Adipocyte (in vitro differentiated cells): Measurements from ENCODE around the gene HS1BP3.

Source experiments
- DNase-seq: peaks from one replicate; pipeline ENCODE4 v3.0.0-alpha.2; 2015; ENCODE audit warnings: low read depth
- H3K27me3 ChIP-seq: replicated peaks from 2 replicates; pipeline ENCODE4 v1.7.0; 2013; ENCODE audit warnings: mild to moderate bottlenecking, low read length, moderate library complexity; ENCODE audit not compliant: control insufficient read depth, insufficient read depth
- H3K36me3 ChIP-seq: 2 replicates; pipeline ENCODE4 v1.7.0; 2013; ENCODE audit warnings: low read length, mild to moderate bottlenecking, moderate library complexity; ENCODE audit not compliant: control insufficient read depth, insufficient read depth, severe bottlenecking
- H3K4me1 ChIP-seq: 2 replicates; pipeline ENCODE4 v1.7.0; 2013; ENCODE audit warnings: mild to moderate bottlenecking, low read length, moderate library complexity; ENCODE audit not compliant: control insufficient read depth, insufficient read depth
- H3K4me3 ChIP-seq: 2 replicates; pipeline ENCODE4 v1.7.0; 2013; ENCODE audit warnings: mild to moderate bottlenecking, low read length, moderate library complexity
- H3K9ac ChIP-seq: 2 replicates; pipeline ENCODE4 v1.7.0; 2013; ENCODE audit warnings: mild to moderate bottlenecking, low read length, moderate library complexity
- H3K9me3 ChIP-seq: 2 replicates; pipeline ENCODE4 v1.7.0; 2013; ENCODE audit warnings: mild to moderate bottlenecking, low read length, moderate library complexity; ENCODE audit not compliant: control insufficient read depth

HS1BP3 gene

DNA sequence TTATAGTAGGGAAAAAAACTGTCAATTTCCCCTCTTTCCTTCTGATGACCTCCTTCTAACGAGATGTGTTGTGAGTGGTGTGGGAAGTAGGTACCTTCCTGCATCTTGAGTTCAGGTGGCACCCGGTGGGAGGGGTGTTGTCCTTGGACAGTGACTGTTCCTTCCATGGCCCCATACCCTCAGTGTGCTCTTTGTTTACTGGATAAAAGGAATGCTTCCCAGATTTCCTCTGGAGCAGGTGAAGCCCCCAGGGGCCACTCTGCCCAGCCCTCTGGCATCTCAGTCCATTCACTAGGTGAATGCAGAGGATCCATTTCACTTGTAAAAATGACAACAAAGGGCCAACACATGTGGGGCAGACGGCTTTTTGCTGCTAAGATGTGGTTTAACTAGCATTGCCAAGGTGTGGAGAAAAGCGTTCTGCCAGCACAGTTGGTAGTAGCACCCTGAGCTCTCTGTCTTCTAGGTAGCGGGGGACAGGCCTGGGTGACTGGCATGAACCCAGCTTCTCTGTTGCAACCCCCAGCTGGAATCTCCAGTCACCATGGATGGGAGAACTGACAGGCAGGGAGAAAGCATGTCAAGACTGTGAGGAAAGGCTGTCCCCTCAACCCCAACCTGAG is 22.9 kb upstream of the HS1BP3 start:
- H3K27me3 ChIP-seq = peaks cover 47% of the 10 kb centered on the region
- H3K9me3 ChIP-seq = no peaks in the 10 kb centered on the region
- H3K9ac ChIP-seq = no peak overlapping the region
- H3K4me3 ChIP-seq = no peak overlapping the region
- no peak for DNase-seq
- H3K4me1 ChIP-seq = peaks cover 15% of the 10 kb centered on the region
- no peaks in the 10 kb centered on the region for H3K36me3 ChIP-seq

DNA sequence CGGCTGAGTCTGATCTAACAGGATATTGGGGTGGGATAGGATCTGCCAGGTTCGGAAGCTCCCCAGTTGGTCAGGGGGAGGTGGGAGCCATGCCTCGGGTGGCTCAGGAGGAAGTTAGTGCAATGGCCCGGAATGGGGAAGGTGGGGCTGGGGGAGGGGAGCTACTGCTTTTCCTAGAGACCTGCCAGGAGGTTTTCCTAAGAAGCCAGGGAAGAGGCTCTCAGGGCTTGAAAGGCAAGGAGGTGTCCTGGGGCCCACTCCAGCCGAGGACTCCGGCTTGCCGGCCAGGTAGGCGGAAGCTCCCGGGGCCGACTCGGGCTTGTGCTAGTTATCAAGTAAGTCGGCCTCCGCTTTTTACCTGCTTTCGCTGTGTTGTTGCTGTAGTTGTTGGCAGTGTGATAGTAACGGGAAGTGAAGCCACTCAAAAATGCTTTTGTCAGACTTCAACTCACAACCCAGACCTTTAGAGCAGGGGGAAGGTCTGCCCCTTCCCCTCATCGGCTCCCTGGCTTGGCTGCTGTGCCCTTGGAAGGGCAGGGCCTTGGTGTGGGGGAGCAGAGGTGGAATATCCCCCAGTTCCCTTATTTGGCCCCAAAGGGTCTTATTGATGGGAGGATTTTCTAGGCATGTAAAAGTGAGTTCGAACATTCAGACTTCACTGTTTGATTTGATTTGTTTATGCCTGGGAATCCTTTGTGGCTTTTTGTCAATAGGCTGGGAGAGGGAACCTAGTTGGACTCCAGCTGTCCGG is 21.5 kb upstream of the HS1BP3 start:
- H3K4me3 ChIP-seq = no peak overlapping the region
- no peak for DNase-seq
- H3K9ac ChIP-seq = no peak overlapping the region
- H3K27me3 ChIP-seq = peaks cover 60% of the 10 kb centered on the region
- H3K36me3 ChIP-seq = no peaks in the 10 kb centered on the region
- peaks cover 15% of the 10 kb centered on the region for H3K4me1 ChIP-seq
- H3K9me3 ChIP-seq = no peaks in the 10 kb centered on the region

DNA sequence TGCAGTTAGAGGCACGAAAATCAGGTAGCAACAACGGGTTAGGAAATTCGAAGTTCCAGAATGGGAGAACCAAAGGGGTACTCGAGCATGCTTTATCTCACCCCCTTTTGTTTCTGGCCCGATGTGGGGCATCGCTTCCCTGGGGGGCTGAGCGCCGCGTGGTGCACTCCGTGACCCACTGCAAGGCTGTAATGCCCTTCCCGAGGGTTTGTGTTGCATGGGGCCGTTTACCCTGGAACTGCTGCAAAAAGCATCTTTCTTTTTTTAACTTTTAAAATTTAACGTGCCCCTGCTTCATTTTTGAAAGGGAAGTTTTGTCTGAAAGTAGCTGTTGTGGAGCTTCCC is 20.8 kb upstream of the HS1BP3 start:
- peaks cover 59% of the 10 kb centered on the region for H3K27me3 ChIP-seq
- peaks cover 15% of the 10 kb centered on the region for H3K4me1 ChIP-seq
- H3K4me3 ChIP-seq = no peak overlapping the region
- DNase-seq = no peak
- H3K36me3 ChIP-seq = no peaks in the 10 kb centered on the region
- H3K9me3 ChIP-seq = no peaks in the 10 kb centered on the region
- no peak overlapping the region for H3K9ac ChIP-seq

DNA sequence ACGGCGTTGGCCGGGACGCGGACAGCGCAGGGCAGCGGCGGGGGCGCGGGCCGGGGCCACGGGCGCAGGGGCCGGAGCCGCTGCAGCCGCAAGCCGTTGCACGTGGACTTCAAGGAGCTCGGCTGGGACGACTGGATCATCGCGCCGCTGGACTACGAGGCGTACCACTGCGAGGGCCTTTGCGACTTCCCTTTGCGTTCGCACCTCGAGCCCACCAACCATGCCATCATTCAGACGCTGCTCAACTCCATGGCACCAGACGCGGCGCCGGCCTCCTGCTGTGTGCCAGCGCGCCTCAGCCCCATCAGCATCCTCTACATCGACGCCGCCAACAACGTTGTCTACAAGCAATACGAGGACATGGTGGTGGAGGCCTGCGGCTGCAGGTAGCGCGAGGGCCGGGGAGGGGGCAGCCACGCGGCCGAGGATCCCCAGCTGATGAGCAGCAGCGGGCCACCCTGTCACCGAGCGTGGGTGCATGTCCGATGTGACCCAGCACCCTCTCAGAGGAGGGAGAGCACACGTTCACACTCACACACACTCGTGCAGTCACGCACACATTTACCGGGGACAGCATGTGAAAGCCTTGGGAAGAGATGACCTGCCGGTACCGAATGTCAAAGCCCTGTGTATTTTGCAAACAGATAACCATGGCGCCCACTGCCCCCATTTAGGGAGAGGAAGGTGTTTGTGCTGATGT is 20.3 kb upstream of the HS1BP3 start:
- no peak overlapping the region for H3K4me3 ChIP-seq
- H3K4me1 ChIP-seq = peaks cover 15% of the 10 kb centered on the region
- no peak overlapping the region for H3K9ac ChIP-seq
- H3K27me3 ChIP-seq = peaks cover 59% of the 10 kb centered on the region
- no peak for DNase-seq
- no peaks in the 10 kb centered on the region for H3K36me3 ChIP-seq
- H3K9me3 ChIP-seq = no peaks in the 10 kb centered on the region

DNA sequence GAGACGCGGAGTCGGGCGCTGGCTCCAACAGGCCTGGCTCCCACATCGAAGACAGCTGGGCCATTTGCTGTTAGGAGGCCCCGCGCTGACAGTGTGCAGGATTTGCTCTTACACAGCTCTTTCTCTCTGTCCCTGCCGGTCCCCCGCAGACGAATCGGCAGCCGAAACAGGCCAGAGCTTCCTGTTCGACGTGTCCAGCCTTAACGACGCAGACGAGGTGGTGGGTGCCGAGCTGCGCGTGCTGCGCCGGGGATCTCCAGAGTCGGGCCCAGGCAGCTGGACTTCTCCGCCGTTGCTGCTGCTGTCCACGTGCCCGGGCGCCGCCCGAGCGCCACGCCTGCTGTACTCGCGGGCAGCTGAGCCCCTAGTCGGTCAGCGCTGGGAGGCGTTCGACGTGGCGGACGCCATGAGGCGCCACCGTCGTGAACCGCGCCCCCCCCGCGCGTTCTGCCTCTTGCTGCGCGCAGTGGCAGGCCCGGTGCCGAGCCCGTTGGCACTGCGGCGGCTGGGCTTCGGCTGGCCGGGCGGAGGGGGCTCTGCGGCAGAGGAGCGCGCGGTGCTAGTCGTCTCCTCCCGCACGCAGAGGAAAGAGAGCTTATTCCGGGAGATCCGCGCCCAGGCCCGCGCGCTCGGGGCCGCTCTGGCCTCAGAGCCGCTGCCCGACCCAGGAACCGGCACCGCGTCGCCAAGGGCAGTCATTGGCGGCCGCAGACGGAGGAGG is 19.6 kb upstream of the HS1BP3 start:
- no peak overlapping the region for H3K9ac ChIP-seq
- H3K4me1 ChIP-seq = peaks cover 12% of the 10 kb centered on the region
- no peak for DNase-seq
- no peaks in the 10 kb centered on the region for H3K36me3 ChIP-seq
- no peak overlapping the region for H3K4me3 ChIP-seq
- H3K27me3 ChIP-seq = peaks cover 66% of the 10 kb centered on the region
- H3K9me3 ChIP-seq = no peaks in the 10 kb centered on the region

DNA sequence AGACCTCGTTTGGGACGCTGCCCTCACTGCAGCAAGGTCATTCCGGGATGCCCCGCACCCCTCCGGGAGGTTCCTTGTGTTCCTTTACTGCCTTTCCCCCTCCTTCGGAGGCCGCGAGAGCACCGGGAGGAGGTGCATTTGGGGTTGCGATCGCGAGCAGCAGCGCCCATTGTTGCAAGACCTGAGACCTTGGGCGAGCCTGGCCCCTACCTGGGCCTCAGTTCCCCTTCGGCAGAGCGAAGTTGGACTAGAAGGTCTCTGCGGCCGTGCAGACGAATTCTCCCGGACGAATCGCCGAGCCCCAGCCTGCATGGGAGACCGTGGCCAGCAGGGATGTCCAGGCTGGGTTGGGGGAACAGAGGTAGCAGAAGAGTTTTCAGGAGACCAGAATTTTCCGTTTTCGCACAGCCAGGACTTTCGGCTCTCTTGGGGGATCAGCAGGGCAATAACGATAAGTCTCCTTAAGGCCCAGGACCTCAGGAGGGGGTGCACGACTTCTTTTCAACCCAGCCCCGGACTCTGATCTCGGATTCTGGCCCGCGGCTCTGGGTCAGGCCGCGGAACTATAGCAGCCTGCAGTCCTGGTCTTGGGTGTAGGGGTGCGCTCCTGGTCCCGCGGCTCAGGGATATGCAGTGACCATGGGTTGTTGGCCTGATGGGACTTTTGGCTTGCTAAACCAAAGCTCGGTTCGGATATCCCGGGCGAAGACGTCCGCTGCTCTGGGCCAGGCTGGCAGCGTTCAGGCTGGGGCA is 18.8 kb upstream of the HS1BP3 start:
- Histone ChIP-seq H3K9me3 (no peaks in the 10 kb centered on the region), H3K9ac (no peak overlapping the region), H3K4me3 (no peak overlapping the region), H3K36me3 (no peaks in the 10 kb centered on the region), H3K4me1 (peaks cover 4% of the 10 kb centered on the region), H3K27me3 (peaks cover 73% of the 10 kb centered on the region)
- no peak for DNase-seq

DNA sequence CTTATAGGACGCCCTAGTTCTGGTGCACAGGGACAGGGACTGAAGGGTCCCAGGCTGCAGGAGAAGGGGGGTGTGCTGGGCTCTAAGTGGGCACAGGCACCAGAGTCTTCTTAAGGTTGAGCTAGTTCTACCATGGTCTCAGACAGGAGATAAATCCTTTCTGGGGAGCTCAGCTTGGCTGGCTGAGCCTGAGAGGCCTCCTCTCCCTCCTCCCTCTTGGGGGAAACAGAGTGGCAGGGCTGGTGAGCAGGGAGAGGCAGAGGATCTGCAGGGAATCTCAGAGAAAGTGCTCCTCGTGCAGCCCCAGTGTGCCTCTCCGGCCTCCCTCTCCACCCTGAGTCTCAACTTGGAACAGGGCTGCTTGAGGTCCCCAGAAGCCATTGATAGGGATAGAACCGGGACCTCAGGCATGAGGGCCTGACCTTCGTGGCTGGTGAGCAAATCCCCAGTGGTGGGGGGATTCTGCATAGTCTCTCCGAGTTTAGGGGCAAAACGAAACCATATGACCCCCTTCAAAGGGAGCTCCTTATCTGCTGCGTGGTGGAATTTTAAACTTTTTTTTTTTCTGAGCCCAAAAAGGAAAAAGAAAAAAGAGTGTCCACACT is 18.1 kb upstream of the HS1BP3 start:
- H3K4me1 ChIP-seq = no peaks in the 10 kb centered on the region
- no peak overlapping the region for H3K9ac ChIP-seq
- no peak overlapping the region for H3K4me3 ChIP-seq
- H3K27me3 ChIP-seq = peaks cover 79% of the 10 kb centered on the region
- no peaks in the 10 kb centered on the region for H3K36me3 ChIP-seq
- no peak for DNase-seq
- H3K9me3 ChIP-seq = no peaks in the 10 kb centered on the region

DNA sequence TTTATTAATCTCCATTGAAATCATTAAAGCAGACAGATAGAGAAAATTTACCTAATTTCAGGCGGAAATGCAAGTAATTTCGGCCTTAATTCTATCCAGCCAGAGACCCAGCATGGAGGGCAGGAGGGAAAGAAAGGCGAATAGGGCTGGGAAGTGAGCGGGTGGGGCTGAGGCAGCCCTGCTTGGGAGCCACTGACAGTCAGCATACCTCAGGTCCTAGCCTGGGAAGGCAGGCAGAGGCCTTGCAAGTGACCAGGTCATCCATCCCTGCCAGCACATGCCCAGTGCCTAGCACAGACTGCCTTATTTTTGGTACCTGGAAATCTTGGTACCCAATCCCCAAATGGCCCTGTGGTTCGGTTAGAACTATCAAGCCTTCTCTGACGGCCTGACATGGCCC is 17.6 kb upstream of the HS1BP3 start:
- no peak overlapping the region for H3K9ac ChIP-seq
- no peaks in the 10 kb centered on the region for H3K36me3 ChIP-seq
- H3K9me3 ChIP-seq = no peaks in the 10 kb centered on the region
- DNase-seq = no peak
- H3K4me1 ChIP-seq = no peaks in the 10 kb centered on the region
- no peak overlapping the region for H3K4me3 ChIP-seq
- H3K27me3 ChIP-seq = peaks cover 79% of the 10 kb centered on the region

DNA sequence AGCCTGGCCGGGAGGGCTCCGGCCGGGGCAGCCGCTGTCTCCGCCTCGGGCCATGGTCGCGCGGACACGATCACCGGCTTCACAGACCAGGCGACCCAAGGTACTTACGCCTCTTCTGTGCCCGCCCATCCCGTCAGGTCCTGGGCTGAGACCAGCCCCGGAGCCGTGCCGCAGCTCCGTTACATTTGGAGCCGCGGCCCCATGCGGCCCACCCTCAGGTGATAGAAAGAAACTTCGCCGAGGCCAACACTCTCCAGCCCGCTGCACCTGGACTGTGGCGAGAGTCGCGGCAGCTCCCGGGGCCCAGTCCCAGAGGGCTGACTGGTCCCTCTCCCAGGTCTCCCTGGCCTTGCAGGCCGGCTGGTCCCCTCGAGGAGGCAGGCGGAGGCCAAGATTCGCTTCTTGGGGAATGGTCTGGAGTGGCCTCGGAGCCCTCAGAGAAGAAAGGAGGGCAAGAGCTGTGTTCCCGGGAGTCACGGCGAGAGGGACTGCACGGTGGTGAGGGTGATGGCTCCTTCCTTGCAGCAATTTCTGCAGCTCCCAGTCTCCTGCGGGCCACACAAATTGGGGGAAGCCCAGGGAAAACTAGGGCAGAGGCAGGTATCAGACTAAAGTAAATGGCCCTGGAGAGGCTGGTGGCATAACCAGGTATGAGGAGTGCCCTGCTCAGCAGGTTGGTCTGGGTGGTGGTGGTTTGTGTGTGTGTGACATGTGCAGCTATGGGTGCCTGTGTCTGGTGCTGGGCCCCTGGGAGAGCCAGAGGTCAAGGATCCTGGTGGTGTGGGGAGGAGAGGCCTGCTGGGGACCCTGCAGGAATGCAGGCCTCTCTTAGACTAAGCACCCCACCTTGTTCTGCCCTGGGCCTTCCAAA is 16.9 kb upstream of the HS1BP3 start:
- Histone ChIP-seq H3K27me3 (peaks cover 79% of the 10 kb centered on the region), H3K4me3 (peak overlapping the region; percentile 65)

DNA sequence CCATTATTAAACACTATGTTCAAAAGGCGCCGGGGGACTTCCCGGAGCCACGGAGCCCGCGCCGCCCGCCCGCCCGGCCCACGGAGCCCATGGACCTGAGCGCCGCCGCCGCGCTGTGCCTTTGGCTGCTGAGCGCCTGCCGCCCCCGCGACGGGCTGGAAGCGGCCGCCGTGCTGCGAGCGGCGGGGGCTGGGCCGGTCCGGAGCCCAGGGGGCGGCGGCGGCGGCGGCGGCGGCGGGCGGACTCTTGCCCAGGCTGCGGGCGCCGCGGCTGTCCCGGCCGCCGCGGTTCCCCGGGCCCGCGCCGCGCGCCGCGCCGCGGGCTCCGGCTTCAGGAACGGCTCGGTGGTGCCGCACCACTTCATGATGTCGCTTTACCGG is 16.2 kb upstream of the HS1BP3 start:
- DNase-seq = no peak
- no peaks in the 10 kb centered on the region for H3K4me1 ChIP-seq
- H3K9me3 ChIP-seq = no peaks in the 10 kb centered on the region
- peak overlapping the region; percentile 65 for H3K4me3 ChIP-seq
- H3K36me3 ChIP-seq = no peaks in the 10 kb centered on the region
- H3K9ac ChIP-seq = no peak overlapping the region
- H3K27me3 ChIP-seq = peaks cover 80% of the 10 kb centered on the region

More for the DNA sequence above, 16.9 kb upstream of the HS1BP3 start:
- Histone ChIP-seq H3K4me1 (no peaks in the 10 kb centered on the region), H3K36me3 (no peaks in the 10 kb centered on the region), H3K9me3 (no peaks in the 10 kb centered on the region), H3K9ac (no peak overlapping the region)
- DNase-seq = no peak
